WTC11 (cell line): ENCODE measurements around the gene KCNAB3. TPM values are rescaled to one million over a fixed set of nuclear protein-coding genes. Genes with fewer than 3 reads are reported as not detected.

ENCODE experiments used
- ATAC-seq: fragments of 200-7000 bp; cut with Tn5 transposase; 2 replicates; pipeline ENCODE4 v1.10.0; 2021; ENCODE audit warnings: mild to moderate bottlenecking, moderate library complexity
- Bru-seq: library from RNA; stranded (reverse); fragments of 400-500 nt; gene quantifications from one replicate; lab custom pipeline; 2021; lab: Mats Ljungman, UMichigan
- CTCF ChIA-PET: fragments of 300-600 bp; sonication (Branson Sonifier 250); formaldehyde crosslinking; loops from one replicate; lab custom pipeline; 2021; ENCODE audit warnings: antibody characterized with exemption; lab: Charles Lee
- POLR2A ChIA-PET: fragments of 350-600 bp; sonication (Branson Sonifier 250); formaldehyde crosslinking; loops from one replicate; lab custom pipeline; 2021; ENCODE audit warnings: antibody characterized with exemption; lab: Charles Lee
- DNase-seq: peaks from one replicate; pipeline ENCODE4 v3.0.0; 2021; ENCODE audit warnings: low spot score
- H3K27ac Mint-ChIP-seq: 2 replicates; pipeline ENCODE4 v1.8.0; 2021; ENCODE audit warnings: mixed read lengths
- H3K27me3 Mint-ChIP-seq: 2 replicates; pipeline ENCODE4 v1.8.0; 2021; ENCODE audit warnings: low read depth, mild to moderate bottlenecking, moderate library complexity, mixed read lengths
- H3K36me3 Mint-ChIP-seq: 2 replicates; pipeline ENCODE4 v1.8.0; 2021; ENCODE audit warnings: mixed read lengths
- H3K4me1 Mint-ChIP-seq: 2 replicates; pipeline ENCODE4 v1.8.0; 2022; ENCODE audit warnings: mixed read lengths
- H3K4me3 Mint-ChIP-seq: 2 replicates; pipeline ENCODE4 v1.8.0; 2021; ENCODE audit warnings: mild to moderate bottlenecking, moderate library complexity, mixed read lengths
- H3K9me3 Mint-ChIP-seq: 2 replicates; pipeline ENCODE4 v1.8.0; 2021; ENCODE audit warnings: mixed read lengths
- E2F1 ChIP-seq: sonication (generic); formaldehyde crosslinking; IDR thresholded peaks from 2 replicates; pipeline ENCODE4 v1.8.0; 2022; ENCODE audit warnings: mild to moderate bottlenecking, missing genetic modification reagents
- E2F5 ChIP-seq: sonication (generic); formaldehyde crosslinking; IDR thresholded peaks from 2 replicates; pipeline ENCODE4 v1.8.1; 2022; ENCODE audit warnings: mild to moderate bottlenecking, moderate library complexity, missing genetic modification reagents
- ELF4 ChIP-seq: sonication (generic); formaldehyde crosslinking; IDR thresholded peaks from 2 replicates; pipeline ENCODE4 v1.8.1; 2022; ENCODE audit warnings: low read depth, mild to moderate bottlenecking, moderate library complexity, missing genetic modification reagents
- GABPB1 ChIP-seq: sonication (generic); formaldehyde crosslinking; IDR thresholded peaks from 2 replicates; pipeline ENCODE4 v1.8.1; 2023; ENCODE audit warnings: mild to moderate bottlenecking, missing genetic modification reagents
- KAT7 ChIP-seq: sonication (generic); formaldehyde crosslinking; IDR thresholded peaks from 2 replicates; pipeline ENCODE4 v1.8.1; 2023; ENCODE audit warnings: missing genetic modification reagents, mild to moderate bottlenecking, borderline replicate concordance
- NFYB ChIP-seq: sonication (generic); formaldehyde crosslinking; conservative IDR thresholded peaks from 2 replicates; pipeline ENCODE4 v1.8.0; 2022; ENCODE audit warnings: low read depth, missing genetic modification reagents
- NR2C2 ChIP-seq: sonication (generic); formaldehyde crosslinking; IDR thresholded peaks from 2 replicates; pipeline ENCODE4 v1.8.0; 2022; ENCODE audit warnings: mild to moderate bottlenecking, missing genetic modification reagents
- PREB ChIP-seq: sonication (generic); formaldehyde crosslinking; IDR thresholded peaks from 2 replicates; pipeline ENCODE4 v1.8.1; 2022; ENCODE audit warnings: mild to moderate bottlenecking, missing genetic modification reagents, moderate library complexity, borderline replicate concordance
- SP1 ChIP-seq: sonication (generic); formaldehyde crosslinking; conservative IDR thresholded peaks from 2 replicates; pipeline ENCODE4 v1.8.1; 2022; ENCODE audit warnings: missing genetic modification reagents
- TP53 ChIP-seq: sonication (generic); formaldehyde crosslinking; IDR thresholded peaks from 2 replicates; pipeline ENCODE4 v1.8.1; 2023; ENCODE audit warnings: mild to moderate bottlenecking, missing genetic modification reagents
- ZNF121 ChIP-seq: sonication (generic); formaldehyde crosslinking; IDR thresholded peaks from 2 replicates; pipeline ENCODE4 v1.8.0; 2023; ENCODE audit warnings: missing genetic modification reagents
- ZNF281 ChIP-seq: sonication (generic); formaldehyde crosslinking; IDR thresholded peaks from 2 replicates; pipeline ENCODE4 v1.8.0; 2023; ENCODE audit warnings: mild to moderate bottlenecking, missing genetic modification reagents
- ZNF317 ChIP-seq: sonication (generic); formaldehyde crosslinking; IDR thresholded peaks from 2 replicates; pipeline ENCODE4 v1.8.1; 2023; ENCODE audit warnings: low read depth, mild to moderate bottlenecking, moderate library complexity, missing genetic modification reagents, borderline replicate concordance
- ZNF425 ChIP-seq: fragments of 250-450 bp; sonication (Bioruptor Pico); conservative IDR thresholded peaks from 2 replicates; pipeline ENCODE4 v1.9.0; 2021; ENCODE audit warnings: mild to moderate bottlenecking
- ZNF512 ChIP-seq: sonication (generic); formaldehyde crosslinking; IDR thresholded peaks from 2 replicates; pipeline ENCODE4 v1.8.1; 2022; ENCODE audit warnings: missing genetic modification reagents, borderline replicate concordance
- long read RNA-seq, 3 experiments: library from RNA in 1 of 3; library from capped mRNA in 1 of 3; library from polyadenylated mRNA in 1 of 3; unstranded in 2 of 3; stranded (forward) in 1 of 3; transcript quantifications; one replicate each; pipeline ENCODE4 v2.0.0, GENCODE V29; 2021
- total RNA-seq: library from RNA; stranded (reverse); gene quantifications from 3 replicates; pipeline ENCODE4 v1.2.3, GENCODE V29; 2021

Gene KCNAB3
- total RNA-seq (3.2 to 6.7 TPM (median 6.5 TPM) in 3 replicates), Bru-seq, nascent RNA (percentile 33 among the genes with signal in this experiment)
- long read RNA-seq, experiment 1, partial matches to known transcripts: 1 of 12 reads
- long read RNA-seq, experiment 1, other reads (novel, unspliced or antisense): 7 of 12 reads
- long read RNA-seq, experiment 2, partial matches to known transcripts: 1 of 3 reads
- long read RNA-seq, experiment 2, other reads (novel, unspliced or antisense): 1 of 3 reads
- long read RNA-seq, experiment 3: 0 reads

GRCh38 chr17:7929158-7930023 lies at the start of gene KCNAB3:
Gene KCNAB3 (minus strand): TSS chr17:7929856. CDS start chr17:7929435, 421 bp downstream.
- peaks cover 32% of the 10 kb centered on the region for H3K4me1 Mint-ChIP-seq
- H3K36me3 Mint-ChIP-seq: no peaks in the 10 kb centered on the region
- peak within 1 kb of the TSS; percentile 100 for H3K4me3 Mint-ChIP-seq
- ChIA-PET CTCF (interaction anchor here (0.6 to 4.8 kb wide), 14 partner anchors 10 to 189 kb away, joined by 3 to 33 read pairs (median 4); partner anchors contain the start of genes ALOXE3 and NAA38), POLR2A (interaction anchor here (1.4 kb wide), 1 partner anchor 14 kb away, joined by 3 read pairs; the partner anchor contains the start of gene RNF227)
- ATAC-seq (peak; percentile 81), DNase-seq (peak; percentile 87)
- peaks cover 61% of the 10 kb centered on the region for H3K27me3 Mint-ChIP-seq
- H3K27ac Mint-ChIP-seq: no peak within 1 kb of the TSS
- TF ChIP-seq ZNF121 (CRISPR knock-in tag) (no peak), SP1 (CRISPR knock-in tag) (peak; percentile 51; the same call in 1 of the 2 replicates), TP53 (CRISPR knock-in tag) (no peak), E2F1 (CRISPR knock-in tag) (no peak)
- no peaks in the 10 kb centered on the region for H3K9me3 Mint-ChIP-seq

GRCh38 chr17:7977805-7978204 lies 48.1 kb upstream of the KCNAB3 start:
- POLR2A ChIA-PET: no interaction called here
- H3K27me3 Mint-ChIP-seq: peaks cover 31% of the 10 kb centered on the region
- TF ChIP-seq KAT7 (CRISPR knock-in tag) (no peak), SP1 (CRISPR knock-in tag) (no peak), ZNF281 (CRISPR knock-in tag) (no peak), NFYB (no peak), ZNF121 (CRISPR knock-in tag) (no peak), NR2C2 (no peak), ELF4 (no peak), GABPB1 (CRISPR knock-in tag) (no peak), TP53 (CRISPR knock-in tag) (no peak), ZNF425 (CRISPR knock-in tag) (no peak), E2F5 (CRISPR knock-in tag) (no peak)
- TF ChIP-seq, all 79 proteins: peak for 0
- Mint-ChIP-seq H3K4me3 (no peak overlapping the region), H3K36me3 (peaks cover 13% of the 10 kb centered on the region), H3K4me1 (no peaks in the 10 kb centered on the region), H3K9me3 (peaks cover 18% of the 10 kb centered on the region), H3K27ac (no peak overlapping the region)
- ATAC-seq (no peak), DNase-seq (no peak)
- CTCF ChIA-PET: interaction anchor here (4.3 kb wide), 1 partner anchor 12 kb away, joined by 36 read pairs; no protein-coding TSS in a partner anchor

GRCh38 chr17:7977039-7977438 lies 47.4 kb upstream of the KCNAB3 start:
- ChIA-PET CTCF (no interaction called here), POLR2A (no interaction called here)
- Mint-ChIP-seq H3K27me3 (peaks cover 27% of the 10 kb centered on the region), H3K9me3 (peaks cover 18% of the 10 kb centered on the region), H3K4me3 (no peak overlapping the region), H3K36me3 (peaks cover 13% of the 10 kb centered on the region), H3K27ac (no peak overlapping the region), H3K4me1 (no peaks in the 10 kb centered on the region)
- DNase-seq (no peak), ATAC-seq (no peak)
- TF ChIP-seq PREB (CRISPR knock-in tag) (no peak), ZNF317 (no peak), ZNF512 (no peak)
